ENCODE results near the gene MRE11.
"Not testable (repeated sequence)": the region's sequence is repeated elsewhere in the genome, so short reads cannot be mapped to it uniquely, and the experiment has no call there.

MRE11 gene

GRCh38 chr11:94400050-94400449 lies 93.6 kb downstream of the MRE11 start:
- peaks cover 42% of the 10 kb centered on the region for H3K27me3 ChIP-seq (ENCODE audit: insufficient read depth, low read length)
- H2AFZ ChIP-seq (ENCODE audit: low read depth, low read length), result no peak overlapping the region
- peaks cover 10% of the 10 kb centered on the region for H3K4me1 ChIP-seq (ENCODE audit: insufficient read depth, low read length)
- H3K36me3 ChIP-seq (ENCODE audit: insufficient read depth, low read length), result no peaks in the 10 kb centered on the region
- H3K4me3 ChIP-seq (ENCODE audit: low read length), result no peak overlapping the region
- no peaks in the 10 kb centered on the region for H3K9me3 ChIP-seq (ENCODE audit: low read length)

GRCh38 chr11:94398101-94398500 lies 95.5 kb downstream of the MRE11 start:
- Histone ChIP-seq H3K36me3 (ENCODE audit: insufficient read depth, low read length) (no peaks in the 10 kb centered on the region), H3K27me3 (ENCODE audit: insufficient read depth, low read length) (peaks cover 42% of the 10 kb centered on the region), H2AFZ (ENCODE audit: low read depth, low read length) (no peak overlapping the region), H3K4me3 (ENCODE audit: low read length) (no peak overlapping the region), H3K9me3 (ENCODE audit: low read length) (no peaks in the 10 kb centered on the region), H3K4me1 (ENCODE audit: insufficient read depth, low read length) (peaks cover 10% of the 10 kb centered on the region)

GRCh38 chr11:94396282-94396681 lies 97.4 kb downstream of the MRE11 start:
- Histone ChIP-seq H3K4me3 (ENCODE audit: low read length) (no peak overlapping the region), H2AFZ (ENCODE audit: low read depth, low read length) (no peak overlapping the region), H3K36me3 (ENCODE audit: insufficient read depth, low read length) (no peaks in the 10 kb centered on the region), H3K9me3 (ENCODE audit: low read length) (peaks cover 2% of the 10 kb centered on the region), H3K4me1 (ENCODE audit: insufficient read depth, low read length) (peaks cover 10% of the 10 kb centered on the region), H3K27me3 (ENCODE audit: insufficient read depth, low read length) (peaks cover 29% of the 10 kb centered on the region)

GRCh38 chr11:94391937-94392336 lies 101.7 kb downstream of the MRE11 start:
- not testable (repeated sequence) for H3K9me3 ChIP-seq (ENCODE audit: low read length); H3K4me3 ChIP-seq (ENCODE audit: low read length); H3K36me3 ChIP-seq (ENCODE audit: insufficient read depth, low read length); H3K27me3 ChIP-seq (ENCODE audit: insufficient read depth, low read length); H3K4me1 ChIP-seq (ENCODE audit: insufficient read depth, low read length); H2AFZ ChIP-seq (ENCODE audit: low read depth, low read length)

- Histone ChIP-seq H3K27me3 (ENCODE audit: insufficient read depth, low read length) (no peaks in the 10 kb centered on the region), H3K4me1 (ENCODE audit: insufficient read depth, low read length) (no peaks in the 10 kb centered on the region), H3K4me3 (ENCODE audit: low read length) (no peak overlapping the region), H2AFZ (ENCODE audit: low read depth, low read length) (no peak overlapping the region), H3K36me3 (ENCODE audit: insufficient read depth, low read length) (no peaks in the 10 kb centered on the region), H3K9me3 (ENCODE audit: low read length) (no peaks in the 10 kb centered on the region)
Measured at GRCh38 chr11:94379613-94380012, 114.0 kb downstream of the MRE11 start.

GRCh38 chr11:94376841-94377240 lies 116.8 kb downstream of the MRE11 start:
- Histone ChIP-seq H3K27me3 (ENCODE audit: insufficient read depth, low read length) (no peaks in the 10 kb centered on the region), H3K36me3 (ENCODE audit: insufficient read depth, low read length) (no peaks in the 10 kb centered on the region), H3K9me3 (ENCODE audit: low read length) (no peaks in the 10 kb centered on the region), H3K4me3 (ENCODE audit: low read length) (no peak overlapping the region), H2AFZ (ENCODE audit: low read depth, low read length) (no peak overlapping the region), H3K4me1 (ENCODE audit: insufficient read depth, low read length) (no peaks in the 10 kb centered on the region)

GRCh38 chr11:94370576-94370975 lies 123.1 kb downstream of the MRE11 start:
- not testable (repeated sequence) for H3K36me3 ChIP-seq (ENCODE audit: insufficient read depth, low read length); H3K4me3 ChIP-seq (ENCODE audit: low read length); H3K9me3 ChIP-seq (ENCODE audit: low read length)

More at GRCh38 chr11:94370576-94370975, 123.1 kb downstream of the MRE11 start:
- not testable (repeated sequence) for H3K27me3 ChIP-seq (ENCODE audit: insufficient read depth, low read length); H3K4me1 ChIP-seq (ENCODE audit: insufficient read depth, low read length); H2AFZ ChIP-seq (ENCODE audit: low read depth, low read length)
